HG02852 (cell line): ENCODE measurements around the gene CDKL1.
A peak's percentile ranks its signal among the peaks of the same experiment; 100 is the strongest.

ENCODE experiments used
- ATAC-seq: cut with Tn5 transposase; IDR thresholded peaks from one replicate; pipeline ENCODE4 v1.9.1; 2021; ENCODE audit warnings: mild to moderate bottlenecking, moderate library complexity; ENCODE audit not compliant: unreplicated experiment

CDKL1 gene

DNA sequence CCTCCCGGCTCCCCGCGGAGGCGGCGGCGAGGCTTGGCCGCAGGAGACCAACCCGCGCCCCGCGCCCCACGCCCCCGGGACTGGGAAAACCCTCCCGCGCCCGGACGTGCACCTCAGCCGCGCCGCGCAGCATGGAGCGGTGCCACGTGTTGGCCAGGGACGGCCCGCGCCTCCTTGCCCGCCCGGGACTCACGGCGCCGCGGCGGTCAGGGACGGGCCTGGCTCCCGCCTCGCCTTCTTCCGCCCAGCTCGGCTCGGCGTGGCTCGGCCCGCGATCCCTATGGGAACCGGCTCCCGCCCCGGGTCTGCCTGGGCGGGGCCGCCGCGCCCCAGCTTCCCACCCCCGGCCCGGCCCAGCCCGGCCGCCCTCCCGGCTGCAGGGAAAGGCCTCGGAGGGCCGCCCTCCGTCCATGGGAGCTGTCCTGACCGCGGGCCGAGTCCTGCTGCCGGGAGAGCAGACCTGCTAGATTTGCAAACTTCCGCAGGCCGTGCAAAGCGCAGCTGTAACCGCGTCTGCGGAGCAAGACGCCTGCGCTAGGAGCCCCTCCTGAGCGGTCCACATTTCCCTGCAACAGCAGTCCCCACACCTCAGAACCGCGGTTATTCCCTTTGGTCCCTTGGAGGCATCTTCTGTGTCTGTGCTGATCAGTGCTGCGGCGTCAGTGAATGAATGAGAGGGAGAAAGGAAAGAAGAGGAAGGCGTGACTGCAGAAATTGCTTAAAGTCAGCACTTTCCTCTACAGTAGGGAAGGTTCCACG lies at the start of gene CDKL1:
CDKL1 (minus strand) TSS at position 251 of the 759 bp plus-strand sequence. CDS start 1,013 bp downstream, outside the sequence.
- peak; percentile 63 for ATAC-seq

DNA sequence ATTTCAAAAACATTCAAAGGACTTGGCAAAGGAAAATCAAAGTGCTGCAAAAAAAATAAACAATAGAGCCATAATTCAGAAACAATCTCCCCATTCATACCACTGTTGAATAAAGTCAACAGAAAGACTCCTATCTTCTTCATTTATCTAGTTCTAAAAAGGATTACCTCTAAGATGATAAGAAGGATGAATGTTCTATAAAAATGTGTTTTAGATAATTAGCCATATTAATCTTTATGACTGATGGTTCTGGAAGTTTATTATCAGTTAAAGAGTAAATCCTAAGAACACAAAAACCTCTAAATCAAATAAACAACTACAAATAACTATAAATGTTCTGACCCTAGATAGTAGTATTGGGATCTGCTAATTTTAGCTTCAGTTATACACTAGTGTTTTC lies 37.8 kb upstream of the CDKL1 start:
- ATAC-seq: no peak

DNA sequence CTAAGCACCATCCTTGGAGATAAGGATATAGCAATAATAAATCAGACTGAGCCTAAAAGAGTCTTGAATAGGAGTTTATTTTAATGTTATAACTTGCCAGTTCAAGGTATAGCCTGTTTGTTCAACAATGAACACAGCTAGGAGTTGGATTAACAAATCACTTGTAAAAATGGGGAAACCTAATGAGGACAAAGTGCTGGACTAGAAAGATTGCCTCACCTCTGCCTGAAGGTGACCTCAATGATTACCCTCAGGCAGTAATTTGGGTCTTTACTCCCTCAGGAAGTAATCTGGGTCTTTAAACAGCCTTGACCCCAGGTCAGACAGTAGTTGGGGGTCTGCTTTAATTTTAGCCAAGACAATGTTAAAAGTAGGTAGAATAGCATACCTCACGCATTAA lies 35.5 kb upstream of the CDKL1 start:
- no peak for ATAC-seq

DNA sequence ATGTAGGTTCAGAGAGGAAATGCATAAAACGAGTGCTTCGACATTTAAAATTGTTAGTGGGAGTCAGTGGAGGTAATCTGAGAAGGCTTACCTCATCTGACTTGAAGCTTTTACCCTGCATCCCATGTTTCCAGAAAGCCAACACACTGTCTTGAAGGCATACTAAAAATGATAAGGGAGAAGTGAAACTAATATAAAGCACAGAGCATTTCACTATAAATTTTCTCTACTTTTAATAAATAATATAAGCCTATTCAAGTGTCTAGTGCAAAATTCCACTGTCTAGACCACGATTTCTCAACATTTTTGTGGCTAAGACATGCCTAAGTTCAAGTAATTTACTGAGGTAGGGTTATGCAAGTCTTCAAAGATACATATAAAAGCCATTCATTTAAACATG lies 29.1 kb upstream of the CDKL1 start:
- ATAC-seq: no peak

DNA sequence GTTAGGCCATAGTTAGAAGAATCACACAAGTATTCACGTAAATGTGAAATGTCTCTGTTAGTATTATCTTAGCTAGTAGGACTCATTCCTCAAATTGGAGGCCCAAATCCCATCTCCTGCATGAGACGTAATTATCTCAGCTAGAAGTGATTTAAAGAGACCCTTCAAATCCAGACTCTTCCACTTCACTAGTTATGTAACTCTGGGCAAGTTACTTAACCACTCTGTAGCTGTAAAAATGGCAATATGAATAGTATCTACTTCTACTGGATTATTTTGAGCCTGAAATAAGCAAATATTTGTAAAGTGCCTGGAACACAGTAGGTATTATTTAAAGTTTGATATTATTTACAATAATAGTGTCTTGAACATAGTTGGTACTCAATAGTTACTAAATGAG lies 28.4 kb upstream of the CDKL1 start:
- ATAC-seq: no peak

DNA sequence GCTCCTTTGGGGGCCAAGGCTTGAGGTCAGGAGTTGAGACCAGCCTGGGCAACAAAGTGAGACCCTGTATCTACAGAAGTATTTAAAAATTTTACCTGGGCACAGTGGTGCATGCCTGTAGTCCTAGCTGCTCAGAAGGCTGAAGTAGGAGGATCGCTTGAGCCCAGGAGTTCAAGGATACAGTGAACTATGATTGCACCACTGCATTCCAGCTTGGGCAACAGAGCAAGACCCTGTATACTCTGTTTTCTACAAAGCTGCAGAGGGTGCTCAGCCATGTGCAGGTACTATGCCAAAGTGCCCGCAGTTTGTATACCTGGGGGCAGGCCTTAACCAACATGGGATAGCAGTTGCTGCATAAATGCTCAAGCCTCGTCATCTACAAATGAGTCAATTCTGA lies 26.8 kb upstream of the CDKL1 start:
- ATAC-seq: no peak

DNA sequence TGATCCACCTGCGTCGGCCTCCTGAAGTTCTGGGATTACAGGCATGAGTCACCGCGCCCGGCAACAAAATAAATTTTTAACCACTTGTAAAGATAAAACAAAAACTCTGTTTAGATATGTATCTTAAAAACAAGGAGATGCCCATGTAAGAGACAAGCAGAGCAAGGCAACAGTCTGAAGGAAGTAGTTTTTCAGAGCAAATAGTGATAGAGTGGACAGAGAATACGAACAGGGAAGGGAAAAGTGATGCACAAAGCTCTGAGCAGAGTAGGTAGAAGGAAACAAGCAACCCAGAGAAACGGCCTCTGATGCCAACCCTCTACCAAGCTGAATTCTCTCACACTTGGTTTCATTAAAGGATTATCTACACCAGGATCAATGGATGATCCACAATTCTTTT lies 24.8 kb upstream of the CDKL1 start:
- ATAC-seq: no peak

DNA sequence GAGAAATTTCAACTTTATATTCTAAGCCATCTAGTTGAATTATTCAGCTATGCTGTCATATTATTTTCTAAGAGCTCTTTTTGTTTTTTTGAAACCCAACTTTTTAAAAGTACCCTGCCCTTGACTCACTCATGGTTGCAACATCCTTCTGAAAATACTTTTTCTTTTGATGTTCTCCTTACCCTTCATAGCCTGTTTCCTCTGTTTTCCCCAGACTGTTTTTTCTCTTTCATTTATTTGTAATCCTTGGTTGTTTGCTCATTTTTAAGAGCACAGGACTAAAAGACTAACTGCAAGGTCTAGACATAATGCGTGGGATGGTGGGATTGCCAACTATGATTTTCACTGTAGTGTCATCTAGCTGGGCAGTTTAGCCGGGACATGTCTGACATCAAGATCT lies 21.2 kb upstream of the CDKL1 start:
- ATAC-seq: no peak

DNA sequence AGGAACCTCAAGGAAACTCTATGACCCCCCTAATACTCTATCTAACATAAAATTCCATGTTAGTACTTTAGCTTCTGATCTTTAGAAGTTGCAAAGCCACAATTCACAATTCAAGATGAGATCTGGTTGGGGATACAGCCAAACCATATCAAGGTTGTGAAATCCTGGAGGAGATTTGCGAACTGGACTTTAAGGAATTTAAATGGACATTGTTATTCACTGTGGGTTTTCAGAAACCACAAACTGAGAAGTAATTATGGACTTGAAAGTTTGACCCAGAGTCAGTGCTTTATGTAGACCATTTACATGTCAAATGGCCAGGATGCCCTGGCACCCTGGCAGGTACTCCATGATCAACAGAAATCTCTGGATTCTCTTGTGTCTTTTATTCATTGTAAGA lies 14.2 kb upstream of the CDKL1 start:
- no peak for ATAC-seq

DNA sequence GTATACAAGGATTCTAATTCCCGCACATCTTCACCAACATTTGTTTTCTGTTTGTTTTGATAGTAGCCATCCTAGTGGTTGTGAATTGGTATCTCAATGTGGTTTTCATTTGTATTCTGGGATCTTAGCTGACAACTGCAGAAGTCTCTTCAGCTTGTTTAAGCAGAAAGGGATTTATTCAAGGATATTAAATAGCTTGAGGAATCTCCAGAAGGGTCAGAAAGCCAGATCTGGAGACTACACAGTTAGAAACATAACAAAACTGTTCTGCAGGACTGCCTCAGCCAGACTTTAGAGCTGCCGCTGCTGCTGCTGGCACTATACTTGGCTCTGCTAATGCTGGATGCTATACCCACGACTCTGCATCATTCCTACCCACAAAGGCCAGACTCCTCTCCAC lies 13.4 kb upstream of the CDKL1 start:
- ATAC-seq: no peak

DNA sequence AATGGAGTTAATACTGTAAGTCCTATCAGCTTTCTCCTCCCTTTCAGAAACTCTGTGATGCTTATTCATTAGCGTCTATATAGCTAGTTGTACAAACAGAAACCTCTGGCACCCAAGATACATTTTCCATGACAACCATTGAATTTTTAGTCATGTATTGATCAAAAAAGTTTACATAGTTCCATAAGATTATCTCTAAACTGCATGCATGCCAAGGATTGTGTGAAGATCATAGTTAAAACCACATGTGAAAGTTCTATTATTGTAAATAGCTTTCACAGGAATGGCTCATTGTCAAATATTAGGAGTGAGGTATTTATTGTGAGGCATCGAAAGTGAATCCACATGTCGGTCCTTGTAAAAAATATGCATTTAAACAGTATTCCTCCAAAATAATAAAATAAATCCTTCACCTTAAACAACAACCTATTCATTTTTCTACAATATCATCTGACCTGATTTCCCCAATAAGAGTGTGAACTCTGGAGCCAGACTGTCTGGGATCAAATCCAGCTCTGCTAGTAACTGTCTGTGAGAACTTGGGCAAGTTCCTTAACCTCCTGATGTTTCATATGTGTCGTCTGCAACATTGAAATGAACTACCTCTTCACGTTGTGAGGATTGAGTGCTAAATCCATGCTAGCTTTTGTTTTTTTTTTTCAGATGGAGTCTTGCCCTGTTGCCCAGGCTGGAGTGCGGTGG lies 10.6 kb upstream of the CDKL1 start:
- no peak for ATAC-seq

DNA sequence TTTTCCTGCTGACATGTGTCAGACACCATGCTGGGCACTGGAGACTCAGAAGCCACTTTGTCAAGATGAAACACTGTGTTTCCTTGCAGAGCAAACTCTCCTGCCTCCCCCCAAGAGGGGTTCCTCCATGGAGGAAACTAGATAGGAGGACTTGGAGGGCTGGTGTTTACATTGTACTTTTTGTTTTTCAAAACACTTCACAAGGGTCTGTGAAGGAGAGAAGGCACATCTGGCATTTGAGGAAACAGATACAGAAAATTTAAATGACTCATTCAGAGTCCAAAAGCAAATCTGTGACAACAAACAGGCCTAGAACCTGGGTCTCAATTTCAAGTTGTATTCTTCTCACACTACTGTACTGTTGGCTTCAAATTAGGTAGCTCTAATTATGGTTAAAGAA lies 6.7 kb upstream of the CDKL1 start:
- ATAC-seq: no peak

DNA sequence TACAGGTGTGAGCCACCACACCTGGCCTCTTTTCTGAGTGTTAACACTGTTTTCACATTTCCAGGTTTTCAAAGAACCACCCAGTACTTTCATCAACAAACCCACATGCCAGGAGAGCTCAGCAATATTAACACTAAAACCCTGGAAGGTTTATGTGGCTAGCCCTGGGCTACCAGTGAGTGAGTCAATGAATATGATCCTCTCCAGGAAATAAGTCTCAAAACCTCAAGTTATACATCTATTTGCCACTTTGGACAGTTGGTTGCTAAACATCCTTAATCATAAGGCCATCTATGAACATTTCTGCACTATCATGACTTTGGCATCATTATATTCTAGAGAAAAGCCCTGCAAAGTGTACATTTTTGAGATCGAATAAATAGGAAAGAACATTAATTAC lies 6.3 kb upstream of the CDKL1 start:
- ATAC-seq: no peak

DNA sequence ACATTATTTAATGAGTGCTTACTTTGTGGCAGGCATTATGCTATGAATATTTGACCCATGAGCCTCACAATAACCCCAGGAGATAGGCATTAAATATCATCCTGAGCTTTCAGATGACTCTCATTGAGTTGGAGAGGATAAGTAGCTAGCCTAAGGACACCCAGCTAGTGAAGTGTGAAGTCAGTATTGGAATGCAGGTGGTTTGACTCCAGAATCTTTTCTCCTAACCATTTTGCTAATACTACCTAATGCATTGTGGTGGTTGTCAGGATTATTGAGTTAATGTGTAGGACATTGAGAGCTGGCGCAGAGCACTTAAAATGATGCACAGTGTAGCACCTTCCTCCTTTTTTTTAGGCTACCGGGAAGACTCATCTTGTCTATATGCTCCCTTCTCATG lies 3.8 kb upstream of the CDKL1 start:
- no peak for ATAC-seq

DNA sequence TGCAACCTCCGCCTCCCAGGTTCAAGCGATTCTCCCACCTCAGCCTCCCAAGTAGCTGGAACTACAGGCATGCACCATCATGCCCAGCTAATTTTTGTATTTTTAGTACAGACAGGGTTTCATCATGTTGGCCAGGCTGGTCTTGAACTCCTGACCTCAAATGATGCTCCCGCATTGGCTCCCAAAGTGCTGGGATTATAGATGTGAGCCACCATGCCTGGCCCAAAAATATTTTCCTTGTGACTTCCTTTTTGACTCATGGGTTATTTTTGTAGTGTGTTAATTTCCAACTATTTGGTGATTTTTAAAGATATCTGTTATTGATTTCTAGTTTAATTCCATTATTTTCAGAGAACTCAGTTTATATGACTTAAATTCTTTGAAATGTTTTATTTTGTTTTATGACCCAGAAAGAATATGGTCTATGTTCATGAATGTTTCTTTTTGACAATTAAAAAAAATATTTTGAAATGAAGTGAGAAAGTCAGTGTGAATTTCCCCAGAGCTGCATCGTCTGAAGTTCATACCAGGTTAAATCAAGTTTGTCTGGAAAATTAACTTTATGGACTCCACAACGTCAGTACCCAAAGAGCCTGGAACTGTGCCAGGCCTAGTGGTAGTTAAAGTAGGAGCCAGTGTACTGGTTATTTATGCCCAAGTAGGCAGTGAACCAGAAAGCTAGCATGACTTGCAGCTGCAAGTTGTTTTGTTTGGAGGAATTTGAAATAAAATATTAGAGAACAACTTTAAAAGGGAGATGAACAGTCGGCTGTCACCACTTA lies 2.8 kb upstream of the CDKL1 start:
- ATAC-seq: no peak

DNA sequence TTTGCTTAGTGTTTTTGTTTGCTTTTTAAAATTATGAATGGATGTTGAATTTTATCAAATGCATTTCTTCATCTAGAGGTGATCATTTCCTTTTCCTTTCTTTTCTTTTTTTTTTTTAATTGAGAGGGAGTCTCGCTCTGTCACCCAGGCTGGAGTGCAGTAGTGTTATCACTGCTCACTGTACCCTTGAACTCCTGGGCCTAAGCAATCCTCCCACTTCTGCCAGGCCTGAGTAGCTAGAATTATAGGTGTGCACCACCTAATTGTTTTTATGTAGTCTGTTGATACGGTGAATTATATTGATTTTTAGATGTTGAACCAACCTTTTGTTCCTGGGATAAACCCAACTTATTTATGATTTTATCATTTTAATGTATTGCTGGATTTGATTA lies 1.5 kb upstream of the CDKL1 start:
- ATAC-seq: no peak

DNA sequence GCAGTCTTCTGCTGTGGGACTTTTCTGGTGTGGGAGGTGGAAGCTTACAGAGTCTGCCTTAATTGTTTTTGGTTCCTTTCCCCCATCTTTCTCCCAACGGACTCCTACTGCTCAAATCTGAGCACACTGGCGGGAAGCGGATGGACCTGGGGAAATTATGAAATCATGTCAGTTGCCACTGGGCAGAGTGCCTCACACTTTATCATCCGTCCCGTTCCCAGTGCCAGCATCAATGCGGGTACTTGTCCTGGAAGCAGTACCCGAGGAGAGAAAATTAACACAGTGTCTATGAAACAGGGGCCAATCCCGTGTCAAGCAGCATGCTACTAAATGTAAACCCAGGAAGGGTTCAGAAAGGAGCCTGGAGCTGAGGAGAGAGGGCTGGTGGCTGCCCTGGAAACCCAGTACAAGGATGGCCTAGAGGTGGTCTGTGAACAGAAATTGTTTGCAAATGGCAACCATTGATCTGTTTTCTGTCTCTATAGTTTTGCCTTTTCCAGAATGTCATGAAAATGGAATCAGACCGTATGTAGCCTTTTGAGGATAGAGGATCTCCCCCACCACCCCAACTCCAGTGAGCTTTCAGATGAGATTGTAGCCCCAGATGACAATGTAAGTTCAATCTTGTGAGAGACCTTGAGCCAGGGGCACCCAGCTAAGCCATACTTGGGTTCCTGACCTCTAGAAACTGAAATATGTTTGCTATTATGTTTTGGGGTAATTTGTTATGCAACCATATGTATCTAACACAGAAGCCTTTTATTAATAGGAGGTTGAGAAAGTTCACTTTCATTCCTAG lies 908 bp upstream of the CDKL1 start:
- no peak for ATAC-seq

DNA sequence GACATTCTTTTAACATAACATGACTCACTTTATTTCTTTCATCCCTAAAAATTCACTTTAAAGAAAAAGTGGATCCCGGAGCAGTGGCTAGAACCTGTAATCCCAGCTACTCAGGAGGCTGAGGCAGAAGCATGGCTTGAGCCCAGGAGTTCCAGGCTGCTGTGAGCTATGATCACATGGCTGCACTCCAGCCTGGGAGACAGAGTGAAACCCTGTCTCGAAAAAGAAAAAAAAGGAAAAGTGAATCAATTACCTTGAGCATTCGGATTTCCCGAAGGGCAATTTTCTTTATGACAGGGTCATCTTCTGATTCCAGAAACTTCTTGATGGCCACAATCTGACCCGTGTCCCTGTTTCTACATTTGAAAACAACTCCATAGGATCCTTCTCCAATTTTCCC lies 1.2 kb downstream of the CDKL1 start:
- ATAC-seq: no peak

DNA sequence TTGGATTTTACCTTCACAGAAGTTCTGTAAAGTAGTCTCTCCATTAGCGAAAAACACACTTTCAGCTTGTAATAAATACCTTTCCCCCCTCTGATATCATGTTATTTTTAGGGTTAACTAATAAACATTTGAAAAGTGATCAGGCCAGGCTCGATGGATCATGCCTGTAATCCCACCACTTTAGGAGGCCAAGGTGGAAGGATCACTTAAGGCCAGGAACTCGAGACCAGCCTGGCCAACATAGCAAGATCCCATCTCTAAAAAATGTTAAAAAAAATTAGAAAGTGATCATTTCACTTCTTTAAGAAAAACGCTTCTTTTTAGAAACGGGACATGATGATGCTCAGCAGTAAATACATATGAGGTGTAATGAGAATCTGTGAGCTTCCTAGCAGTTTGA lies 2.0 kb downstream of the CDKL1 start:
- no peak for ATAC-seq

DNA sequence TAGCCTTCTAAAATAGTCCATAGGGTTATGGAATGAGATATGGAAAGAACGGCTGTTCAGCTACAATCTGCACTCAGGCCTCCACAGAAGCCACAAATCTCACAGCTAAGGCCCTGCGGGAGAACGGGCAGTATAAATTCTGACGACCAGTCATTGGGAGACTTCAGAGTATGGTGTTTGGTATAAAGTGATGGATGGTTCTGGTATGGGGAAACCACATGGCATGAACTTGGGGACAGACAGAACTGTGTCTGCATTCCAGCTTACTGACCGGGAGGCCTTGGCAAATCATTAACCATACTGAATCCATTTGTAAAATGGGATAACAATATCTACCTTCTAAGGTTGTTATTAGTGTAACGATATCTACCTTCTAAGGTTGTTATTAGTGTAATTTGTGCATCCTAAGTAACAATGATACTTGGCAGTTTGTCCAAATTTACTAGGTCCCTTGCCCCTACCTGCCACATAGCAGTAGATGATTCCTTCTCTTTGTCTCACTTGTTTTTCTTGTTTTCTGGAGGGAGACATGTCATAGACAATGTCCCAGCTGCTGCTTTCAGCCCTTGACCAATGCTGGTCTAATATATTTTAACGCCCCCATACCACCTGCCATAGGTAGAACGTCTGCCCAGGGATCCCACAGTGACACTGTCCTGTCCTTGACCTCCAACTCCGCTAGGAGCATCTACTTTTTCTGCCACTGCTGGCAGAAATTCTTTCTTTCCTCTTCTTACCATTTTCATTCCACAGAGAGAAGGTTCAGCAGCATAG lies 6.8 kb downstream of the CDKL1 start:
- ATAC-seq: no peak
